ENCODE results near the gene FYN. TPM values are rescaled to one million over a fixed set of nuclear protein-coding genes. Genes with fewer than 3 reads are reported as not detected.

FYN gene
- total RNA-seq, 4 donors from 2014 or later: 37.8 to 65.8 (median 53.8) TPM

GRCh38 chr6:111842271-111842822, 30.9 kb downstream of the FYN start:
- 85% methylated on average over 8 of the region's 9 CpGs for WGBS
- Histone ChIP-seq H3K36me3 (no peaks in the 10 kb centered on the region), H3K27ac (replicated peaks in 1 of 4) (peak overlapping the region in 1 of 4 donors; percentile 5), H3K9me3 (no peaks in the 10 kb centered on the region), H3K4me3 (no peak overlapping the region), H3K27me3 (no peaks in the 10 kb centered on the region), H3K4me1 (peaks cover 39 to 45% (median 41%) of the 10 kb centered on the region in 4 donors)
- TF ChIP-seq CTCF (IDR thresholded peaks at IDR 0.05) (no peak), POLR2AphosphoS5 (IDR thresholded peaks at IDR 0.05) (no peak), POLR2A (IDR thresholded peaks at IDR 0.05; ENCODE audit: low read depth) (no peak), EP300 (IDR thresholded peaks at IDR 0.05) (no peak)
- DNase-seq (ENCODE audit: extremely low spot score): peak; percentile 81
- intact Hi-C loops (cut with DNase I): no loop called here

GRCh38 chr6:111841822-111842221, 31.4 kb downstream of the FYN start:
- TF ChIP-seq EP300 (IDR thresholded peaks at IDR 0.05) (no peak), CTCF (IDR thresholded peaks at IDR 0.05) (no peak), POLR2AphosphoS5 (IDR thresholded peaks at IDR 0.05) (no peak), POLR2A (IDR thresholded peaks at IDR 0.05; ENCODE audit: low read depth) (no peak)
- WGBS: 75% methylated on average over 6 of the region's 6 CpGs
- Histone ChIP-seq H3K27me3 (no peaks in the 10 kb centered on the region), H3K4me3 (no peak overlapping the region), H3K9me3 (no peaks in the 10 kb centered on the region), H3K36me3 (no peaks in the 10 kb centered on the region), H3K27ac (replicated peaks in 1 of 4) (peak overlapping the region in 1 of 4 donors; percentile 5), H3K4me1 (peaks cover 33 to 40% (median 36%) of the 10 kb centered on the region in 4 donors)
- intact Hi-C loops (cut with DNase I): no loop called here
- no peak for DNase-seq (ENCODE audit: extremely low spot score)

GRCh38 chr6:111840803-111841202, 32.4 kb downstream of the FYN start:
- Histone ChIP-seq H3K9me3 (no peaks in the 10 kb centered on the region), H3K36me3 (no peaks in the 10 kb centered on the region), H3K27ac (replicated peaks in 1 of 4) (no peak overlapping the region), H3K4me3 (no peak overlapping the region), H3K4me1 (peaks cover 24 to 30% (median 27%) of the 10 kb centered on the region in 4 donors), H3K27me3 (no peaks in the 10 kb centered on the region)
- TF ChIP-seq POLR2A (IDR thresholded peaks at IDR 0.05; ENCODE audit: low read depth) (no peak), EP300 (IDR thresholded peaks at IDR 0.05) (no peak), POLR2AphosphoS5 (IDR thresholded peaks at IDR 0.05) (no peak), CTCF (IDR thresholded peaks at IDR 0.05) (no peak)
- no peak for DNase-seq (ENCODE audit: extremely low spot score)
- intact Hi-C loops (cut with DNase I): no loop called here
- WGBS: 86% methylated on average over 5 of the region's 5 CpGs

GRCh38 chr6:111838749-111839484, 34.3 kb downstream of the FYN start:
- intact Hi-C loops (cut with DNase I): no loop called here
- TF ChIP-seq POLR2AphosphoS5 (IDR thresholded peaks at IDR 0.05): no peak
- no peak for TF ChIP-seq EP300 (IDR thresholded peaks at IDR 0.05)
- no peak for TF ChIP-seq CTCF (IDR thresholded peaks at IDR 0.05)
- Histone ChIP-seq H3K9me3 (no peaks in the 10 kb centered on the region), H3K27me3 (no peaks in the 10 kb centered on the region), H3K4me3 (no peak overlapping the region), H3K4me1 (peaks cover 12 to 20% (median 15%) of the 10 kb centered on the region in 4 donors), H3K36me3 (no peaks in the 10 kb centered on the region), H3K27ac (replicated peaks in 1 of 4) (no peak overlapping the region)
- DNase-seq (ENCODE audit: extremely low spot score): no peak
- WGBS: 72% methylated on average over 5 of the region's 5 CpGs

Data from esophagus muscularis mucosa (tissue), 4 donors.